HG03066 (cell line): ENCODE measurements around the gene PTDSS2.

Experiments used
- ATAC-seq: cut with Tn5 transposase; IDR thresholded peaks from one replicate; pipeline ENCODE4 v1.9.1; 2021; ENCODE audit warnings: low read depth; ENCODE audit not compliant: unreplicated experiment

The PTDSS2 gene

DNA sequence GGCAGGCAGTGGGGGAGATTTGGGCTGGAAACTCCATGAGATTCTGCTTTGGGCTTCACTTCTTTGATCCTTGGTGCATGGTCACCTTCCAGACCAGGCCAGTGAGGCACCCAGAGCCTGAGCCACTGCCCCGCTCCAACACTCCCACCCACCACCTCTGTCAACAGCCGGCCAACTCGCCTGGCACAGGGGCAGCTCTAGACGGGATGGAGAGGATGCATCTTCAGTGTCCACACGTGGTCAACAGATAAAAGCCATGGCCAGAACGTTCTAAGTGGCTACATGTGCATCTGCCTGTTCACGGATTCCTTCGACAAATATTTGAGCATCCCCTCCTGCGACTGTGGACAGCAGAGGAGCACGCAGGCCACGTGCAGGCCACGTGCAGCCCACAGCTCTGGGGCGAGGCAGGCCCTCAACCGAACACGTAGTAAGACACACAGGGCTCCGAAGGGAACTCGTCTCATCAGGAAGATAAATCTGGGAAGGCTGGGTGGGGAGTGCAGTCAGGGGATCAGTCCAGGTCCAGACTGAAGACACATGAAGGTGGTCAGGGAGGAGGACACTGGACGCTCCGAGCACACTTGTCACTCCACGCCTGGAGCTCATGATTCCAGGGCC lies 88.5 kb downstream of the PTDSS2 start:
- no peak for ATAC-seq

DNA sequence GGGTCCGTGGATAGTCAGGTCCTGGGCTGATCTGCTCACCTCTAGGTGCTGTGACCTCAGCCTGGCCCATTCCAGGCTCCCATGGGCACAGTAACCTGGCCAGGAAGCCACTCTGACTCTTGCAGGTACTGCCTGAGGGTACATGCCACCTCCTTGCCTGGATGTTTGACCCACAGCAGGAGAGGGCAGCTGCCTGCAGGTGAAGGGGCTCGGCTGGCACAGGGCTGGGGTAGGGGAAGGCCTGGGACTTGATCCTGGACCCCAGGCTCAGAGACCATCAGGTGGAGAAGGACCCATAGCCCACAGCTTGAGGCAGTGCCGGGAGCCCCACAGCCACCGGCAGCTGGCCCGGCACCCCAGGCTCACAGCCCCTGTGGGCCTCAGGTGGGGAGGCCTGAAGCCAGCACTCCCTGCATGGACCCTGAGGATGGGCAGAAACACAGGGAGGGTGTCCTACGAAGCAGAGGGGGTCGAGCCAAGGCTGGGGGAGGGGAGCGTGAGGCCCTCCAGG lies 89.9 kb downstream of the PTDSS2 start:
- no peak for ATAC-seq
